Stimulated activated CD4-positive, alpha-beta T cell treated with anti-CD3 and anti-CD28 coated beads, Interleukin-1b, Interleukin-23, amount 100 ng/mL, for 1 hour (primary cell): ENCODE results near the gene UBL7.

Experiments
- DNase-seq, 2 donors: peaks; one replicate each; pipeline ENCODE4 v3.0.0-alpha.2; 2020; ENCODE audit warnings: low read depth in 2 of 2

UBL7 gene

GRCh38 chr15:74423431-74424257, 37.3 kb downstream of the UBL7 start:
- DNase-seq, result no peak

GRCh38 chr15:74422652-74423430, 38.1 kb downstream of the UBL7 start:
- no peak for DNase-seq

- no peak for DNase-seq
Measured at GRCh38 chr15:74422265-74422651, 38.7 kb downstream of the UBL7 start.

- DNase-seq, result no peak
Measured at GRCh38 chr15:74421302-74422245, 39.4 kb downstream of the UBL7 start.

- no peak for DNase-seq
Measured at GRCh38 chr15:74420193-74420905, 40.6 kb downstream of the UBL7 start.

- DNase-seq, result no peak
Measured at GRCh38 chr15:74419432-74419831, 41.5 kb downstream of the UBL7 start.

GRCh38 chr15:74418575-74419338, 42.2 kb downstream of the UBL7 start:
- DNase-seq, result no peak

GRCh38 chr15:74417670-74418069, 43.3 kb downstream of the UBL7 start:
- no peak for DNase-seq

GRCh38 chr15:74417225-74417624, 43.7 kb downstream of the UBL7 start:
- DNase-seq, result no peak

- DNase-seq, result no peak
Measured at GRCh38 chr15:74415966-74416916, 44.7 kb downstream of the UBL7 start.

GRCh38 chr15:74414603-74415338, 46.2 kb downstream of the UBL7 start:
- no peak for DNase-seq

GRCh38 chr15:74414081-74414580, 46.8 kb downstream of the UBL7 start:
- DNase-seq, result no peak

- no peak for DNase-seq
Measured at GRCh38 chr15:74413350-74414080, 47.4 kb downstream of the UBL7 start.

GRCh38 chr15:74412159-74412558, 48.8 kb downstream of the UBL7 start:
- DNase-seq, result no peak

GRCh38 chr15:74411686-74412085, 49.3 kb downstream of the UBL7 start:
- no peak for DNase-seq

GRCh38 chr15:74410502-74410901, 50.5 kb downstream of the UBL7 start:
- no peak for DNase-seq

GRCh38 chr15:74409225-74409624, 51.7 kb downstream of the UBL7 start:
- no peak for DNase-seq

- no peak for DNase-seq
Measured at GRCh38 chr15:74408815-74409214, 52.1 kb downstream of the UBL7 start.
